GM23338 (cell line): ENCODE measurements around the gene GRHL3. TPM values are rescaled to one million over a fixed set of nuclear protein-coding genes. Genes with fewer than 3 reads are reported as not detected.

Experiments
- ATAC-seq: fragments of 200-7000 bp; cut with Tn5 transposase; 3 replicates; pipeline ENCODE4 v1.9.1; 2020
- DNase-seq: peaks from one replicate; pipeline ENCODE4 v3.0.0-alpha.2; 2015; ENCODE audit warnings: low spot score
- H2AFZ ChIP-seq: fragments of 200-600 bp; sonication (generic); 2 replicates; pipeline ENCODE4 v1.8.0; 2016; ENCODE audit warnings: antibody characterized with exemption, mild to moderate bottlenecking, moderate library complexity
- H3F3A ChIP-seq: fragments of 200-600 bp; sonication (generic); replicated peaks from 2 replicates; pipeline ENCODE4 v1.8.0; 2017; ENCODE audit warnings: antibody characterized with exemption, mixed run types, low read depth
- H3K27ac ChIP-seq: fragments of 200-600 bp; sonication (generic); 2 replicates; pipeline ENCODE4 v1.6.1; 2016; ENCODE audit warnings: low read depth
- H3K27me3 ChIP-seq: fragments of 200-600 bp; sonication (generic); 2 replicates; pipeline ENCODE4 v1.8.0; 2016; ENCODE audit warnings: mild to moderate bottlenecking, mixed run types, moderate library complexity; ENCODE audit not compliant: insufficient read depth
- H3K36me3 ChIP-seq: fragments of 200-600 bp; sonication (generic); 2 replicates; pipeline ENCODE4 v1.8.0; 2016; ENCODE audit warnings: mild to moderate bottlenecking; ENCODE audit not compliant: insufficient read depth
- H3K4me1 ChIP-seq: fragments of 200-600 bp; sonication (generic); 2 replicates; pipeline ENCODE4 v1.8.0; 2016; ENCODE audit warnings: mild to moderate bottlenecking, moderate library complexity; ENCODE audit not compliant: insufficient read depth
- H3K4me2 ChIP-seq: fragments of 200-600 bp; sonication (generic); 2 replicates; pipeline ENCODE4 v1.7.1; 2017; ENCODE audit warnings: mixed run types
- H3K4me3 ChIP-seq: fragments of 200-600 bp; sonication (generic); 2 replicates; pipeline ENCODE4 v1.6.1; 2016; ENCODE audit warnings: mixed run types
- H3K79me2 ChIP-seq: fragments of 200-600 bp; sonication (generic); replicated peaks from 2 replicates; pipeline ENCODE4 v1.8.0; 2017; ENCODE audit warnings: mild to moderate bottlenecking; ENCODE audit not compliant: insufficient read depth
- H3K9me2 ChIP-seq: fragments of 200-600 bp; sonication (generic); 2 replicates; pipeline ENCODE4 v1.8.0; 2017; ENCODE audit not compliant: insufficient read depth
- H4K20me1 ChIP-seq: fragments of 200-600 bp; sonication (generic); replicated peaks from 2 replicates; pipeline ENCODE4 v1.8.0; 2017; ENCODE audit warnings: mild to moderate bottlenecking; ENCODE audit not compliant: insufficient read depth
- H3K27ac Mint-ChIP-seq: 2 replicates; pipeline ENCODE4 v1.8.0; 2020; ENCODE audit warnings: inconsistent platforms, mild to moderate bottlenecking, moderate library complexity, mixed read lengths
- H3K27me3 Mint-ChIP-seq: 3 replicates; pipeline ENCODE4 v1.8.0; 2022; ENCODE audit warnings: low read depth, mild to moderate bottlenecking, moderate library complexity, mixed read lengths, inconsistent platforms; ENCODE audit not compliant: insufficient read depth, poor library complexity
- H3K36me3 Mint-ChIP-seq: 3 replicates; pipeline ENCODE4 v1.8.0; 2021; ENCODE audit warnings: low read depth, mild to moderate bottlenecking, inconsistent platforms, moderate library complexity, mixed read lengths
- H3K4me1 Mint-ChIP-seq: 3 replicates; pipeline ENCODE4 v1.8.0; 2020; ENCODE audit warnings: mild to moderate bottlenecking, inconsistent platforms, mixed read lengths
- H3K4me3 Mint-ChIP-seq: 3 replicates; pipeline ENCODE4 v1.8.0; 2021; ENCODE audit warnings: moderate library complexity, mild to moderate bottlenecking, inconsistent platforms, mixed read lengths
- H3K9me3 Mint-ChIP-seq: 3 replicates; pipeline ENCODE4 v1.8.0; 2020; ENCODE audit warnings: moderate library complexity, mild to moderate bottlenecking, inconsistent platforms, mixed read lengths
- EZH2 ChIP-seq: fragments of 200-600 bp; sonication (generic); IDR thresholded peaks from one replicate; pipeline ENCODE4 v1.8.0; 2017; ENCODE audit warnings: antibody characterized with exemption, mild to moderate bottlenecking, low read depth; ENCODE audit not compliant: unreplicated experiment
- EZH2phosphoT487 ChIP-seq: fragments of 200-600 bp; sonication (generic); IDR thresholded peaks from one replicate; pipeline ENCODE4 v1.8.1; 2018; ENCODE audit warnings: antibody characterized with exemption; ENCODE audit not compliant: unreplicated experiment
- JUNB ChIP-seq: IDR thresholded peaks from one replicate; pipeline ENCODE4 v1.6.1; 2016; ENCODE audit warnings: antibody characterized with exemption; ENCODE audit not compliant: unreplicated experiment
- NANOG ChIP-seq: IDR thresholded peaks from 2 replicates; pipeline ENCODE4 v1.6.1; 2016; ENCODE audit warnings: antibody characterized with exemption, borderline replicate concordance
- POLR2AphosphoS5 ChIP-seq: IDR thresholded peaks from 2 replicates; pipeline ENCODE4 v1.6.1; 2016; ENCODE audit warnings: antibody characterized with exemption, low read depth
- STAT1 ChIP-seq: IDR thresholded peaks from one replicate; pipeline ENCODE4 v1.6.1; 2016; ENCODE audit warnings: antibody characterized with exemption; ENCODE audit not compliant: unreplicated experiment
- ZNF114 ChIP-seq: fragments of 250-450 bp; sonication (Bioruptor Pico); IDR thresholded peaks from 2 replicates; pipeline ENCODE4 v1.5.0; 2020; ENCODE audit warnings: mild to moderate bottlenecking, moderate library complexity
- polyA plus RNA-seq: library from polyadenylated mRNA; unstranded; fragments of >200 nt; fragmentation: Nextera tagmentation; extraction: Ambion mirVana; gene quantifications from 2 replicates; pipeline ENCODE4 v1.2.1, GENCODE V29; 2016
- total RNA-seq: library from RNA; depleted of rRNA; stranded (reverse); fragments of >200 nt; shearing (Covaris generic); gene quantifications from 2 replicates; pipeline ENCODE4 v1.2.3, GENCODE V29; 2014
- TF ChIP-seq, protein P1 (sequence below): fragments of 250-450 bp; sonication (Bioruptor Pico); IDR thresholded peaks from 2 replicates; pipeline ENCODE4 v1.5.0; 2020; ENCODE audit warnings: mild to moderate bottlenecking, moderate library complexity
- TF ChIP-seq, protein P2 (sequence below): IDR thresholded peaks from 2 replicates; pipeline ENCODE4 v1.6.1; 2016; ENCODE audit warnings: antibody characterized with exemption

The GRHL3 gene
- total and polyA plus RNA-seq, 2 experiments from 2014 or later: 0.78 to 1.1 TPM

DNA sequence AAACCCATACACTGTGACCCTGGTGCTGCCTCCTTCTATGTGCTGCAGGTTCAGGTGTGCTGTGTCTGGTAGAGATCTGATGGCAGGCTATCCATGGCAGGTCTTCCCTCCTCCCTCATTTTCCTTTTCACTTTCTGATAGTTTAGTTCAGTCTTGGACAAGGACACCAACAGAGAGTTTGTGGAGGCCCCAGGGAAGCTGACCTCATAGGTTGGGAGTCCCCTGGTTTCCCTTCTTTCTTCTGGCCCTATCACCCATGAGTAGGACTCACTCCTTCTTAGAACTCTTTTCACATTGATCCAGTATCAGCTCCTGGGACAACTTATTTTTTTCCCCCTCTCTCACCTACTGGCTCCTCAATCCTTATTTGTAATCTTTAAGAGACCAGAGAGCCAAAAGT lies 8.3 kb downstream of the GRHL3 start (continued):
- TF ChIP-seq, protein P1, sequence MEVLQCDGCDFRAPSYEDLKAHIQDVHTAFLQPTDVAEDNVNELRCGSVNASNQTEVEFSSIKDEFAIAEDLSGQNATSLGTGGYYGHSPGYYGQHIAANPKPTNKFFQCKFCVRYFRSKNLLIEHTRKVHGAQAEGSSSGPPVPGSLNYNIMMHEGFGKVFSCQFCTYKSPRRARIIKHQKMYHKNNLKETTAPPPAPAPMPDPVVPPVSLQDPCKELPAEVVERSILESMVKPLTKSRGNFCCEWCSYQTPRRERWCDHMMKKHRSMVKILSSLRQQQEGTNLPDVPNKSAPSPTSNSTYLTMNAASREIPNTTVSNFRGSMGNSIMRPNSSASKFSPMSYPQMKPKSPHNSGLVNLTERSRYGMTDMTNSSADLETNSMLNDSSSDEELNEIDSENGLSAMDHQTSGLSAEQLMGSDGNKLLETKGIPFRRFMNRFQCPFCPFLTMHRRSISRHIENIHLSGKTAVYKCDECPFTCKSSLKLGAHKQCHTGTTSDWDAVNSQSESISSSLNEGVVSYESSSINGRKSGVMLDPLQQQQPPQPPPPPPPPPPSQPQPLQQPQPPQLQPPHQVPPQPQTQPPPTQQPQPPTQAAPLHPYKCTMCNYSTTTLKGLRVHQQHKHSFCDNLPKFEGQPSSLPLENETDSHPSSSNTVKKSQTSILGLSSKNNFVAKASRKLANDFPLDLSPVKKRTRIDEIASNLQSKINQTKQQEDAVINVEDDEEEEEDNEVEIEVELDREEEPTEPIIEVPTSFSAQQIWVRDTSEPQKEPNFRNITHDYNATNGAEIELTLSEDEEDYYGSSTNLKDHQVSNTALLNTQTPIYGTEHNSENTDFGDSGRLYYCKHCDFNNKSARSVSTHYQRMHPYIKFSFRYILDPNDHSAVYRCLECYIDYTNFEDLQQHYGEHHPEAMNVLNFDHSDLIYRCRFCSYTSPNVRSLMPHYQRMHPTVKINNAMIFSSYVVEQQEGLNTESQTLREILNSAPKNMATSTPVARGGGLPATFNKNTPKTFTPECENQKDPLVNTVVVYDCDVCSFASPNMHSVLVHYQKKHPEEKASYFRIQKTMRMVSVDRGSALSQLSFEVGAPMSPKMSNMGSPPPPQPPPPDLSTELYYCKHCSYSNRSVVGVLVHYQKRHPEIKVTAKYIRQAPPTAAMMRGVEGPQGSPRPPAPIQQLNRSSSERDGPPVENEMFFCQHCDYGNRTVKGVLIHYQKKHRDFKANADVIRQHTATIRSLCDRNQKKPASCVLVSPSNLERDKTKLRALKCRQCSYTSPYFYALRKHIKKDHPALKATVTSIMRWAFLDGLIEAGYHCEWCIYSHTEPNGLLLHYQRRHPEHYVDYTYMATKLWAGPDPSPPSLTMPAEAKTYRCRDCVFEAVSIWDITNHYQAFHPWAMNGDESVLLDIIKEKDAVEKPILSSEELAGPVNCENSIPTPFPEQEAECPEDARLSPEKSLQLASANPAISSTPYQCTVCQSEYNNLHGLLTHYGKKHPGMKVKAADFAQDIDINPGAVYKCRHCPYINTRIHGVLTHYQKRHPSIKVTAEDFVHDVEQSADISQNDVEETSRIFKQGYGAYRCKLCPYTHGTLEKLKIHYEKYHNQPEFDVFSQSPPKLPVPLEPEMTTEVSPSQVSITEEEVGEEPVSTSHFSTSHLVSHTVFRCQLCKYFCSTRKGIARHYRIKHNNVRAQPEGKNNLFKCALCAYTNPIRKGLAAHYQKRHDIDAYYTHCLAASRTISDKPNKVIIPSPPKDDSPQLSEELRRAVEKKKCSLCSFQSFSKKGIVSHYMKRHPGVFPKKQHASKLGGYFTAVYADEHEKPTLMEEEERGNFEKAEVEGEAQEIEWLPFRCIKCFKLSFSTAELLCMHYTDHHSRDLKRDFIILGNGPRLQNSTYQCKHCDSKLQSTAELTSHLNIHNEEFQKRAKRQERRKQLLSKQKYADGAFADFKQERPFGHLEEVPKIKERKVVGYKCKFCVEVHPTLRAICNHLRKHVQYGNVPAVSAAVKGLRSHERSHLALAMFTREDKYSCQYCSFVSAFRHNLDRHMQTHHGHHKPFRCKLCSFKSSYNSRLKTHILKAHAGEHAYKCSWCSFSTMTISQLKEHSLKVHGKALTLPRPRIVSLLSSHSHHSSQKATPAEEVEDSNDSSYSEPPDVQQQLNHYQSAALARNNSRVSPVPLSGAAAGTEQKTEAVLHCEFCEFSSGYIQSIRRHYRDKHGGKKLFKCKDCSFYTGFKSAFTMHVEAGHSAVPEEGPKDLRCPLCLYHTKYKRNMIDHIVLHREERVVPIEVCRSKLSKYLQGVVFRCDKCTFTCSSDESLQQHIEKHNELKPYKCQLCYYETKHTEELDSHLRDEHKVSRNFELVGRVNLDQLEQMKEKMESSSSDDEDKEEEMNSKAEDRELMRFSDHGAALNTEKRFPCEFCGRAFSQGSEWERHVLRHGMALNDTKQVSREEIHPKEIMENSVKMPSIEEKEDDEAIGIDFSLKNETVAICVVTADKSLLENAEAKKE (CRISPR knock-in tag): no peak
- TF ChIP-seq NANOG (no peak), POLR2AphosphoS5 (no peak), EZH2 (no peak), EZH2phosphoT487 (no peak), JUNB (no peak), ZNF114 (CRISPR knock-in tag) (no peak), STAT1 (no peak)
- TF ChIP-seq, protein P2, sequence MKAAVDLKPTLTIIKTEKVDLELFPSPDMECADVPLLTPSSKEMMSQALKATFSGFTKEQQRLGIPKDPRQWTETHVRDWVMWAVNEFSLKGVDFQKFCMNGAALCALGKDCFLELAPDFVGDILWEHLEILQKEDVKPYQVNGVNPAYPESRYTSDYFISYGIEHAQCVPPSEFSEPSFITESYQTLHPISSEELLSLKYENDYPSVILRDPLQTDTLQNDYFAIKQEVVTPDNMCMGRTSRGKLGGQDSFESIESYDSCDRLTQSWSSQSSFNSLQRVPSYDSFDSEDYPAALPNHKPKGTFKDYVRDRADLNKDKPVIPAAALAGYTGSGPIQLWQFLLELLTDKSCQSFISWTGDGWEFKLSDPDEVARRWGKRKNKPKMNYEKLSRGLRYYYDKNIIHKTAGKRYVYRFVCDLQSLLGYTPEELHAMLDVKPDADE: no peak

GRCh38 chr1:24327891-24328290 lies 8.7 kb downstream of the GRHL3 start:
- H3K4me1 ChIP-seq: peaks cover 22% of the 10 kb centered on the region
- no peaks in the 10 kb centered on the region for H3K36me3 Mint-ChIP-seq
- TF ChIP-seq, protein P1 (CRISPR knock-in tag): no peak

More at GRCh38 chr1:24327891-24328290, 8.7 kb downstream of the GRHL3 start:
- H3K36me3 ChIP-seq: no peaks in the 10 kb centered on the region
- ATAC-seq: no peak
- no peak overlapping the region for H3K4me3 Mint-ChIP-seq
- no peaks in the 10 kb centered on the region for H3K9me3 Mint-ChIP-seq
- no peaks in the 10 kb centered on the region for H4K20me1 ChIP-seq
- no peak overlapping the region for H2AFZ ChIP-seq
- no peaks in the 10 kb centered on the region for H3F3A ChIP-seq
- H3K9me2 ChIP-seq: no peaks in the 10 kb centered on the region; the same call in 1 of the 2 replicates
- peaks cover 13% of the 10 kb centered on the region for H3K27me3 ChIP-seq
- no peaks in the 10 kb centered on the region for H3K79me2 ChIP-seq
- H3K4me1 Mint-ChIP-seq: peaks cover 21% of the 10 kb centered on the region
- DNase-seq: no peak
- peaks cover 17% of the 10 kb centered on the region for H3K27me3 Mint-ChIP-seq
- H3K4me3 ChIP-seq: no peak overlapping the region
- H3K27ac Mint-ChIP-seq: no peak overlapping the region
- H3K27ac ChIP-seq: no peak overlapping the region
- H3K4me2 ChIP-seq: no peak overlapping the region
